SK-N-SH (cell line): ENCODE measurements around the gene MT2A. TPM values are rescaled to one million over a fixed set of nuclear protein-coding genes. Genes with fewer than 3 reads are reported as not detected.

Experiments used
- CTCF ChIA-PET: fragments of 300-600, 350-600 bp; formaldehyde crosslinking; extraction: SDS; loops from one replicate; lab custom pipeline; 2021; lab: Yijun Ruan, JAX
- POLR2A ChIA-PET: fragments of 350-600 bp; sonication (Branson Sonifier 250); formaldehyde crosslinking; extraction: SDS; loops from one replicate; lab custom pipeline; 2020; ENCODE audit warnings: antibody characterized with exemption, inconsistent platforms; lab: Yijun Ruan, JAX
- DNase-seq: peaks from one replicate; pipeline ENCODE4 v3.0.0; 2012
- H2AFZ ChIP-seq: fragments of 200-600 bp; sonication (generic); 2 replicates; pipeline ENCODE4 v1.8.1; 2016; ENCODE audit warnings: antibody characterized with exemption, mild to moderate bottlenecking, low read depth
- H3F3A ChIP-seq: fragments of 200-600 bp; sonication (generic); replicated peaks from 2 replicates; pipeline ENCODE3; 2016; ENCODE audit warnings: antibody characterized with exemption, mild to moderate bottlenecking; ENCODE audit not compliant: insufficient read depth
- H3K27ac ChIP-seq, 2 experiments: fragments of 200-500 bp in 1 of 2; fragments of 200-600 bp in 1 of 2; sonication (Bioruptor generic) in 1 of 2; sonication (generic), shearing (Covaris generic) in 1 of 2; 2 replicates each; pipeline versions ENCODE4 v1.5.1 to v1.6.1; 2014 to 2016; ENCODE audit warnings: low read depth in 2 of 2, inconsistent platforms in 1 of 2, low read length in 1 of 2, mild to moderate bottlenecking in 1 of 2, mixed read lengths in 1 of 2
- H3K27me3 ChIP-seq: fragments of 200-600 bp; sonication (generic), shearing (Covaris generic); 2 replicates; pipeline ENCODE4 v1.6.1; 2016; ENCODE audit warnings: mixed run types; ENCODE audit not compliant: insufficient read depth
- H3K36me3 ChIP-seq, 2 experiments: fragments of 200-500 bp in 1 of 2; fragments of 200-600 bp in 1 of 2; sonication (Bioruptor generic) in 1 of 2; sonication (generic) in 1 of 2; replicated peaks in 1 of 2; 2 replicates each; pipeline versions ENCODE3 to v1.5.1; 2014 to 2016; ENCODE audit warnings: low read length in 1 of 2, mild to moderate bottlenecking in 1 of 2; ENCODE audit not compliant: insufficient read depth in 2 of 2, control insufficient read depth in 1 of 2
- H3K4me1 ChIP-seq, 2 experiments: fragments of 200-500 bp in 1 of 2; fragments of 200-600 bp in 1 of 2; sonication (Bioruptor generic) in 1 of 2; sonication (generic), shearing (Covaris generic) in 1 of 2; 2 replicates each; pipeline versions ENCODE4 v1.5.1 to v1.6.1; 2014 to 2016; ENCODE audit warnings: low read depth in 1 of 2, low read length in 1 of 2, mixed run types in 1 of 2; ENCODE audit not compliant: insufficient read depth in 2 of 2, control insufficient read depth in 1 of 2
- H3K4me2 ChIP-seq: fragments of 200-600 bp; sonication (generic), shearing (Covaris generic); 2 replicates; pipeline ENCODE4 v1.6.1; 2017; ENCODE audit warnings: mixed run types
- H3K4me3 ChIP-seq, 2 experiments: fragments of 200-500 bp in 1 of 2; fragments of 200-600 bp in 1 of 2; sonication (Bioruptor generic) in 1 of 2; sonication (generic), shearing (Covaris generic) in 1 of 2; 2 replicates each; pipeline versions ENCODE4 v1.5.1 to v1.8.1; 2014 to 2016; ENCODE audit warnings: low read depth in 2 of 2, inconsistent platforms in 1 of 2, low read length in 1 of 2, mild to moderate bottlenecking in 1 of 2, mixed read lengths in 1 of 2, moderate library complexity in 1 of 2
- H3K79me2 ChIP-seq: fragments of 200-600 bp; sonication (generic); 2 replicates; pipeline ENCODE4 v1.8.1; 2017; ENCODE audit warnings: mild to moderate bottlenecking; ENCODE audit not compliant: insufficient read depth
- H3K9ac ChIP-seq: fragments of 200-600 bp; sonication (generic); 2 replicates; pipeline ENCODE4 v1.6.1; 2017; ENCODE audit warnings: mixed run types
- H3K9me2 ChIP-seq: fragments of 200-600 bp; sonication (generic); 2 replicates; pipeline ENCODE4 v1.6.1; 2017; ENCODE audit warnings: mixed run types
- H3K9me3 ChIP-seq: fragments of 200-600 bp; sonication (generic); 2 replicates; pipeline ENCODE4 v1.6.1; 2017; ENCODE audit warnings: mixed run types, mild to moderate bottlenecking, moderate library complexity
- H4K20me1 ChIP-seq: fragments of 200-600 bp; sonication (generic); 2 replicates; pipeline ENCODE4 v1.6.1; 2017; ENCODE audit warnings: mild to moderate bottlenecking, mixed run types; ENCODE audit not compliant: insufficient read depth
- CTCF ChIP-seq: fragments of 200-600 bp; sonication (generic); IDR thresholded peaks from 2 replicates; pipeline ENCODE4 v1.6.1; 2017; ENCODE audit warnings: antibody characterized with exemption, mild to moderate bottlenecking, moderate library complexity
- EP300 ChIP-seq, 2 experiments: IDR thresholded peaks; 2 replicates each; pipeline versions ENCODE4 v1.4.0 to v1.6.1; 2012; ENCODE audit warnings: borderline replicate concordance in 1 of 2, low read depth in 1 of 2, low read length in 1 of 2
- GATA2 ChIP-seq: sonication (generic); formaldehyde crosslinking; IDR thresholded peaks from 2 replicates; pipeline ENCODE4 v1.5.0; 2020; ENCODE audit warnings: mild to moderate bottlenecking, missing genetic modification reagents
- JUND ChIP-seq: IDR thresholded peaks from 2 replicates; pipeline ENCODE4 v1.4.0; 2012
- NFIC ChIP-seq: IDR thresholded peaks from 2 replicates; pipeline ENCODE4 v1.4.0; 2012; ENCODE audit warnings: borderline replicate concordance
- NRF1 ChIP-seq: IDR thresholded peaks from 2 replicates; pipeline ENCODE4 v1.6.1; 2012; ENCODE audit warnings: low read depth, mild to moderate bottlenecking, low read length
- RAD21 ChIP-seq: IDR thresholded peaks from 2 replicates; pipeline ENCODE4 v1.6.1; 2012; ENCODE audit warnings: mild to moderate bottlenecking, low read length
- RCOR1 ChIP-seq: fragments of 150-350 bp; IDR thresholded peaks from 2 replicates; pipeline ENCODE4 v1.6.1; 2017; ENCODE audit warnings: antibody characterized with exemption, low read length
- RFX5 ChIP-seq: IDR thresholded peaks from 2 replicates; pipeline ENCODE4 v1.6.1; 2012; ENCODE audit warnings: mild to moderate bottlenecking, improper control_type of control experiment, low read length
- SIN3A ChIP-seq: IDR thresholded peaks from 2 replicates; pipeline ENCODE4 v1.6.1; 2012; ENCODE audit warnings: low read depth, mild to moderate bottlenecking, low read length, moderate library complexity, borderline replicate concordance
- YY1 ChIP-seq: IDR thresholded peaks from 2 replicates; pipeline ENCODE4 v1.4.0; 2012; ENCODE audit warnings: low read depth, mild to moderate bottlenecking
- WGBS: methylation state at CpG from one replicate; pipeline ENCODE4 v1.1.6; 2017; ENCODE audit warnings: low lambda C conversion rate; 5-methylcytosine and 5-hydroxymethylcytosine counted together
- polyA plus RNA-seq, 3 experiments: library from polyadenylated mRNA; depleted of rRNA; stranded (reverse); fragments of >200 nt; gene quantifications; 2 replicates each; pipeline ENCODE4 v1.2.3, GENCODE V29; 2012

The MT2A gene
- polyA plus RNA-seq, 1 of the 3 experiments (the other 2 are of a cell fraction) = 133 TPM

- no peak for TF ChIP-seq RAD21
Observed at GRCh38 chr16:56626685-56627084, 18.3 kb downstream of the MT2A start (continued).

GRCh38 chr16:56628486-56629350 is 20.3 kb downstream of the MT2A start:
- no peak for DNase-seq
- no peaks in the 10 kb centered on the region for H3K9me2 ChIP-seq
- H3K4me2 ChIP-seq = no peak overlapping the region
- TF ChIP-seq CTCF (0 out of 2 replicates have a peak, but pooled peaks have one; percentile 6), NFIC (peak; percentile 6; the same call in 1 of the 2 replicates), JUND (no peak)
- ChIA-PET CTCF (interaction anchor here (0.7 kb wide), 1 partner anchor 161 kb away, joined by 3 read pairs; no protein-coding TSS in a partner anchor), POLR2A (no interaction called here)
- H3K4me1 ChIP-seq = peaks cover 7 to 20% of the 10 kb centered on the region in 2 experiments; a peak in 1 of 4 replicates
- no peak overlapping the region for H3K27ac ChIP-seq
- no peaks in the 10 kb centered on the region; the same call in 1 of the 2 replicates for H3K27me3 ChIP-seq
- no peaks in the 10 kb centered on the region for H4K20me1 ChIP-seq
- peaks cover 7% of the 10 kb centered on the region for H3F3A ChIP-seq
- 83% methylated on average over 9 of the region's 9 CpGs for WGBS
- no peak overlapping the region for H3K9ac ChIP-seq
- peaks cover 13% of the 10 kb centered on the region; the same call in 1 of the 2 replicates for H3K79me2 ChIP-seq
- H3K9me3 ChIP-seq = no peaks in the 10 kb centered on the region
- no peak overlapping the region for H3K4me3 ChIP-seq
- no peak overlapping the region for H2AFZ ChIP-seq
- no peaks in the 10 kb centered on the region for H3K36me3 ChIP-seq

GRCh38 chr16:56629531-56629930 is 21.1 kb downstream of the MT2A start:
- Histone ChIP-seq H3K4me1 (peaks cover 7 to 20% of the 10 kb centered on the region in 2 experiments; a peak in 1 of 4 replicates), H2AFZ (no peak overlapping the region), H3F3A (peaks cover 7% of the 10 kb centered on the region), H3K9me2 (no peaks in the 10 kb centered on the region), H3K4me2 (no peak overlapping the region), H3K79me2 (peaks cover 13% of the 10 kb centered on the region; the same call in 1 of the 2 replicates), H4K20me1 (no peaks in the 10 kb centered on the region), H3K27ac (no peak overlapping the region), H3K36me3 (no peaks in the 10 kb centered on the region), H3K4me3 (no peak overlapping the region), H3K27me3 (peaks cover 2% of the 10 kb centered on the region; the same call in 1 of the 2 replicates), H3K9me3 (no peaks in the 10 kb centered on the region), H3K9ac (no peak overlapping the region)
- POLR2A ChIA-PET = interaction anchor here (1.2 kb wide), 1 partner anchor 11 kb away, joined by 3 read pairs; no protein-coding TSS in a partner anchor
- DNase-seq = peak; percentile 76
- CTCF ChIA-PET = interaction anchor here (1.2 to 1.7 kb wide), 2 partner anchors 29 to 73 kb away, joined by 5 to 6 read pairs; no protein-coding TSS in a partner anchor
- WGBS = 61% methylated on average over 3 of the region's 3 CpGs
- TF ChIP-seq GATA2 (CRISPR knock-in tag) (peak; percentile 85), NRF1 (no peak), RFX5 (no peak), YY1 (no peak), RCOR1 (peak; percentile 87), EP300 (IDR thresholded peaks at IDR 0.05; ENCODE audit: borderline replicate concordance in 1 of 2, low read depth in 1 of 2, low read length in 1 of 2) (peak in 1 of 2 experiments; percentile 43; a peak in 2 of 4 replicates), SIN3A (no peak)
- TF ChIP-seq, all 33 proteins: peak for 3
